Measurements from ENCODE around the gene APOD.
"Not testable (repeated sequence)": the region's sequence is repeated elsewhere in the genome, so short reads cannot be mapped to it uniquely, and the experiment has no call there.

Gene APOD

GRCh38 chr3:195597848-195598247 is 14.1 kb upstream of the APOD start:
- no peaks in the 10 kb centered on the region for H4K20me1 ChIP-seq
- peaks cover 0 to 6% (median 0%) of the 10 kb centered on the region in 11 experiments; a peak in 1 of 22 replicates for H3K27me3 ChIP-seq
- peak overlapping the region in 3 of 11 experiments; percentile 28 to 62 (median 49); a peak in 6 of 22 replicates for H3K9ac ChIP-seq
- H3K4me3 ChIP-seq = no peak overlapping the region
- TF ChIP-seq Cebpa-rat (IDR thresholded peaks at IDR 0.05) = peak in 2 of 11 experiments; percentile 63 to 71; a peak in 6 of 22 replicates
- peaks cover 12 to 36% (median 34%) of the 10 kb centered on the region in 10 experiments for H3K4me1 ChIP-seq
- peaks cover 37 to 76% (median 54%) of the 10 kb centered on the region in 11 experiments for H3K9me3 ChIP-seq (replicated peaks in 1 of 11)
- H3K4me2 ChIP-seq = peak overlapping the region; percentile 39 to 64 (median 58)
- no peaks in the 10 kb centered on the region for H3K36me3 ChIP-seq
- peak overlapping the region in 6 of 11 experiments; percentile 30 to 86 (median 77); a peak in 11 of 22 replicates for H3K27ac ChIP-seq

DNA sequence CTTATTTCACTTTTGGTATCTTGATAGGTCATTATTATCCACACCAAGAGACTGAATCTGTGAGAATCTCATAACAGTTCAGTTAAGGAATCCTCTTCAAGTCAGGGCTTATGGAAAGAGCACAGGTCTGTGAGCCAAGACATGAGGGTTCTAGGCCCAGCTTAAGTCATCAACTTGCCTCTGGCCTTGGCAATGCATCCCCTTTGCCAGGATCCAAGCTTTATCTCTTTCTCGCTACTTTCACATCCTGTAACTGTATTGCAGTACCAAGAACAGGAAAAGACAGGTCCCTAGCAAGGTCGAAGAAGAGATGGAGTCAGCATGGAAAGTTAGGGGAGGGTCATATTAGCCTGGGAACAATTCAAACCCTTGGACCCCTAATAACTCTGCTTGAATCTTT is 13.5 kb upstream of the APOD start:
- Histone ChIP-seq H3K4me3 (0 out of 20 replicates have a peak overlapping the region, but pooled peaks of 1 of the 10 experiments have one; percentile 1), H3K27ac (peak overlapping the region in 6 of 11 experiments; percentile 30 to 86 (median 77); a peak in 12 of 22 replicates), H3K36me3 (no peaks in the 10 kb centered on the region), H3K27me3 (peaks cover 0 to 11% (median 0%) of the 10 kb centered on the region in 11 experiments; a peak in 3 of 22 replicates), H3K9me3 (replicated peaks in 1 of 11) (peaks cover 36 to 76% (median 54%) of the 10 kb centered on the region in 11 experiments), H3K4me2 (peak overlapping the region; percentile 39 to 64 (median 58)), H3K4me1 (peaks cover 12 to 36% (median 34%) of the 10 kb centered on the region in 10 experiments), H4K20me1 (no peaks in the 10 kb centered on the region), H3K9ac (peak overlapping the region in 4 of 11 experiments; percentile 42 to 62 (median 51); a peak in 9 of 22 replicates)
- no peak for TF ChIP-seq Cebpa-rat (IDR thresholded peaks at IDR 0.05)

GRCh38 chr3:195596765-195597171 is 13.0 kb upstream of the APOD start:
- H3K4me2 ChIP-seq = peak overlapping the region in 9 of 11 experiments; percentile 41 to 64 (median 58); a peak in 17 of 22 replicates
- no peaks in the 10 kb centered on the region for H4K20me1 ChIP-seq
- no peak for TF ChIP-seq Cebpa-rat (IDR thresholded peaks at IDR 0.05)
- peaks cover 36 to 76% (median 54%) of the 10 kb centered on the region in 11 experiments for H3K9me3 ChIP-seq (replicated peaks in 1 of 11)
- peaks cover 12 to 36% (median 34%) of the 10 kb centered on the region in 10 experiments for H3K4me1 ChIP-seq
- no peaks in the 10 kb centered on the region for H3K36me3 ChIP-seq
- H3K27me3 ChIP-seq = peaks cover 0 to 14% (median 0%) of the 10 kb centered on the region in 11 experiments; a peak in 3 of 22 replicates
- H3K27ac ChIP-seq = peak overlapping the region in 6 of 11 experiments; percentile 11 to 86 (median 77); a peak in 10 of 22 replicates
- H3K4me3 ChIP-seq = no peak overlapping the region
- H3K9ac ChIP-seq = peak overlapping the region in 3 of 11 experiments; percentile 49 to 62 (median 53); a peak in 3 of 22 replicates

GRCh38 chr3:195595785-195596531 is 12.2 kb upstream of the APOD start:
- Histone ChIP-seq H3K27me3 (peaks cover 0 to 21% (median 0%) of the 10 kb centered on the region in 11 experiments; a peak in 3 of 22 replicates), H4K20me1 (no peaks in the 10 kb centered on the region), H3K27ac (peak overlapping the region in 5 of 11 experiments; percentile 8 to 86 (median 78); a peak in 8 of 22 replicates), H3K9ac (no peak overlapping the region; a peak in 1 of 22 replicates), H3K4me3 (no peak overlapping the region), H3K9me3 (replicated peaks in 1 of 11) (peaks cover 36 to 76% (median 54%) of the 10 kb centered on the region in 11 experiments), H3K4me1 (peaks cover 12 to 36% (median 34%) of the 10 kb centered on the region in 10 experiments), H3K4me2 (peak overlapping the region in 9 of 11 experiments; percentile 41 to 64 (median 58); a peak in 17 of 22 replicates), H3K36me3 (no peaks in the 10 kb centered on the region)
- no peak for TF ChIP-seq Cebpa-rat (IDR thresholded peaks at IDR 0.05)

GRCh38 chr3:195591852-195592251 is 8.1 kb upstream of the APOD start:
- Histone ChIP-seq H3K27me3 (peaks cover 0 to 46% (median 0%) of the 10 kb centered on the region in 11 experiments; a peak in 8 of 22 replicates), H3K27ac (peak overlapping the region in 2 of 11 experiments; percentile 5 to 15; a peak in 2 of 22 replicates), H3K9ac (no peak overlapping the region), H3K4me3 (no peak overlapping the region), H3K9me3 (replicated peaks in 1 of 11) (peaks cover 44 to 88% (median 71%) of the 10 kb centered on the region in 11 experiments), H3K4me2 (no peak overlapping the region), H3K4me1 (peaks cover 16 to 41% (median 34%) of the 10 kb centered on the region in 10 experiments), H3K36me3 (peaks cover 0 to 4% (median 0%) of the 10 kb centered on the region in 11 experiments; a peak in 1 of 22 replicates), H4K20me1 (no peaks in the 10 kb centered on the region)
- no peak for TF ChIP-seq Cebpa-rat (IDR thresholded peaks at IDR 0.05)

- TF ChIP-seq Cebpa-rat (IDR thresholded peaks at IDR 0.05) = no peak
- no peak overlapping the region for H3K27ac ChIP-seq
- H3K4me1 ChIP-seq = peaks cover 21 to 39% (median 34%) of the 10 kb centered on the region in 10 experiments
- H4K20me1 ChIP-seq = no peaks in the 10 kb centered on the region
- peaks cover 0 to 46% (median 0%) of the 10 kb centered on the region in 11 experiments; a peak in 8 of 22 replicates for H3K27me3 ChIP-seq
- H3K9ac ChIP-seq = no peak overlapping the region
- H3K36me3 ChIP-seq = peaks cover 0 to 4% (median 0%) of the 10 kb centered on the region in 11 experiments; a peak in 1 of 22 replicates
- no peak overlapping the region for H3K4me3 ChIP-seq
- no peak overlapping the region for H3K4me2 ChIP-seq
- peaks cover 44 to 85% (median 70%) of the 10 kb centered on the region in 11 experiments for H3K9me3 ChIP-seq (replicated peaks in 1 of 11)
Observed at GRCh38 chr3:195591220-195591619, 7.5 kb upstream of the APOD start.

DNA sequence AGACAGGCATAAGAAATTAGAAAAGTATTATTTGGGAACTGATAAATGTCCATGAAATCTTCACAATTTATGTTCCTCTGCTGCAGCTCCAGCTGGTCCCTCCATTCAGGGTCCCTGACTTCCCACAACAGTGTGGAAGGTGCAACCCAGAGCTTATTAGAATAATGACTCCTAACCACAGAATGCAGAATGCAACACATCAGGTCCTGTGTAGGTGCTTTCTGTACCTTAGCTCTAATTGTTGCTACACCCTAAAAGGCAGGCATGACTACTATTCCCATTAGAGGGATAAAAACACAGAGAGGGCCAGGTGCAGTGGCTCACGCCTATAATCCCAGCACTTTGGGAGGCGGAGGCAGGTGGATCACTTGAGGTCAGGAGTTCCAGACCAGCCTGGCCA is 6.6 kb upstream of the APOD start:
- not testable (repeated sequence) for H3K4me3 ChIP-seq, H3K9ac ChIP-seq, H3K27ac ChIP-seq, H4K20me1 ChIP-seq, H3K4me2 ChIP-seq, H3K36me3 ChIP-seq
- Histone ChIP-seq H3K9me3 (replicated peaks in 1 of 11) (peaks cover 44 to 76% (median 62%) of the 10 kb centered on the region in 11 experiments), H3K4me1 (peaks cover 24 to 39% (median 35%) of the 10 kb centered on the region in 10 experiments), H3K27me3 (peaks cover 0 to 55% (median 0%) of the 10 kb centered on the region in 11 experiments; a peak in 8 of 22 replicates)

- Histone ChIP-seq H3K27me3 (peaks cover 0 to 58% (median 0%) of the 10 kb centered on the region in 11 experiments; a peak in 8 of 22 replicates), H3K27ac (peak overlapping the region in 1 of 11 experiments; percentile 96; a peak in 1 of 22 replicates), H3K9me3 (replicated peaks in 1 of 11) (peaks cover 42 to 71% (median 59%) of the 10 kb centered on the region in 11 experiments), H3K4me1 (peaks cover 24 to 45% (median 38%) of the 10 kb centered on the region in 10 experiments)
- H3K4me3 ChIP-seq, H3K9ac ChIP-seq, H4K20me1 ChIP-seq, H3K36me3 ChIP-seq, H3K4me2 ChIP-seq: not testable (repeated sequence)
Observed at GRCh38 chr3:195589796-195590195, 6.1 kb upstream of the APOD start.
